H1 (cell line): ENCODE data around the gene ENTPD2. TPM values are rescaled to one million over a fixed set of nuclear protein-coding genes. Genes with fewer than 3 reads are reported as not detected.

Source experiments
- ASH2L ChIP-seq: fragments of 200-600, 300-600 bp; sonication (generic); IDR thresholded peaks from one replicate; pipeline ENCODE4 v1.7.1; 2017; ENCODE audit warnings: low read length
- EP300 ChIP-seq, 2 experiments: IDR thresholded peaks; 1 replicate in 1 of 2; 2 replicates in 1 of 2; pipeline ENCODE4 v1.6.1; 2011 to 2012; ENCODE audit warnings: low read depth in 2 of 2, low read length in 2 of 2, mild to moderate bottlenecking in 2 of 2, borderline replicate concordance in 1 of 2, inconsistent platforms in 1 of 2, moderate library complexity in 1 of 2
- JUN ChIP-seq: IDR thresholded peaks from 2 replicates; pipeline ENCODE4 v1.6.1; 2011; ENCODE audit warnings: low read depth, mild to moderate bottlenecking, improper control_type of control experiment, low read length
- POLR2AphosphoS5 ChIP-seq: IDR thresholded peaks from 2 replicates; pipeline ENCODE4 v1.6.1; 2011; ENCODE audit warnings: low read depth, low read length
- RNF2 ChIP-seq: fragments of 200-900, 300-1000 bp; sonication (generic); IDR thresholded peaks from 2 replicates; pipeline ENCODE4 v1.7.1; 2016; ENCODE audit warnings: borderline replicate concordance, low read depth, mild to moderate bottlenecking, antibody characterized with exemption, low read length; ENCODE audit not compliant: poor library complexity, severe bottlenecking; ENCODE audit errors: missing control alignments
- polyA plus RNA-seq, 7 experiments: library from polyadenylated mRNA; depleted of rRNA in 3 of 7; stranded (reverse) in 5 of 7; unstranded in 2 of 7; fragments of >200 nt in 5 of 7; fragments of 200-250 nt in 2 of 7; gene quantifications; 1 replicate in 5 of 7; 2 replicates in 1 of 7; 4 replicates in 1 of 7; pipeline versions ENCODE4 v1.2.1 to v1.2.3, GENCODE V29; 2011 to 2013; ENCODE audit warnings: missing spikeins in 2 of 7, mixed read lengths in 2 of 7
- small RNA-seq: library from polyadenylated mRNA; stranded (forward); fragments of <200 nt; extraction: miRNeasy Mini kit (QIAGEN cat#:217004); gene quantifications from one replicate; pipeline ENCODE3, GENCODE V24; 2013; ENCODE audit not compliant: insufficient read depth
- total RNA-seq: library from RNA; stranded (reverse); fragmentation: NEBNext Ultra II Directional; extraction: Animal tissue kit (Norgen Biotek cat#: 25700); gene quantifications from 2 replicates; pipeline ENCODE4 v1.2.1, GENCODE V29; 2021

ENTPD2 gene
- total and polyA plus RNA-seq, 2 of the 8 experiments (the other 6 are each of a cell fraction or from before 2014, with no cell fraction given) = 0.65 to 3.8 TPM

DNA sequence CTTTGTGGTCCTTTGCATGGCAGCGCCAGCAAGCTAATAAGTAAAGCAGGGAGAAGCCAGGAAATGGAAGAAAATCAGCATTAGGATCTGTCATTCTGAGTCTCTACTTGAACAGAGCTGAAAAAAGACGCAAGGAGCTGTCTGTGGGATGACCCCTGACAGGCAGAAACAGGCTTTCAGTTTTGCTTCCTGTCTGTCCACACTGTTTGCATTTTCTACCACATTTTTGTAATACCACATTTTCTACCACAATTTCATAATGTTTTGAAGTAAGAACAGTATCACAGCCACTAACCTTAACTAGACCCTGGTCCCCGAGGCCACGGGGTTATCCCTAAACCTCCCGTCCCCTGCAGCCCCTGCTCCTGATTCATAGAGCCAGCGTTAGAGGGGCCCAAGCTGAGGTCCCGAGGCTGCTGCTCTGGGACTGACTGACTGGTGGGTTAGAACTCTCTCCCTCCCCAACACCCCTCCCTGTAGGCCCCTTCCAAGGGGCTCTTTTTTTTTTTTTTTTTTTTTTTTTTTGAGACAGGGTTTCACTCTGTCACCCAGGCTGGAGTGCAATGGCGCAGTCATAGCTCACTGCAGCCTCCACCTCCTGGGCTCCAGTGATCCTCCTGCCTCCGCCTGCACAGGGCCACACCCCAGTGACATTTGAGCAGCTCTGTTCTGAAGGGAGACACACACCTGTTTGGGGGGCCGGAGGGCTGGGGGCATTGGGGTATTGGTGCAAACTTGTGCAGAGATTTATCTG is 53.5 kb downstream of the ENTPD2 start (continued):
- no peak for TF ChIP-seq RNF2
- no peak for TF ChIP-seq ASH2L
- TF ChIP-seq POLR2AphosphoS5 = no peak
- no peak for TF ChIP-seq JUN
- no peak for TF ChIP-seq EP300 (IDR thresholded peaks at IDR 0.05; ENCODE audit: borderline replicate concordance in 1 of 2, low read depth in 2 of 2, low read length in 2 of 2)

Small RNAs within 50 kb of the gene (small RNA-seq; reads per million reads assigned to genes)
- gene RF00153 = not detected

Other genes with a start within 250 kb of the ENTPD2 start
Only the 30 nearest of the 37 such genes appear.
- gene EDF1, start 187.8 kb downstream of the ENTPD2 start, total RNA-seq = 337 and 338 TPM in 2 replicates
- gene EDF1, start 187.8 kb downstream of the ENTPD2 start, polyA plus RNA-seq (2011; rRNA removed) = 297 and 298 TPM in 2 replicates
- 50.2 and 50.5 TPM in 2 replicates for gene TRAF2, start 167.5 kb downstream of the ENTPD2 start, total RNA-seq
- 26.9 and 39.3 TPM in 2 replicates for gene TRAF2, start 167.5 kb downstream of the ENTPD2 start, polyA plus RNA-seq (2011; rRNA removed)
- gene FBXW5, start 109.3 kb downstream of the ENTPD2 start, total RNA-seq = 49.0 and 49.5 TPM in 2 replicates
- 71.0 and 93.6 TPM in 2 replicates for gene FBXW5, start 109.3 kb downstream of the ENTPD2 start, polyA plus RNA-seq (2011; rRNA removed)
- gene C8G, start 108.8 kb downstream of the ENTPD2 start, total RNA-seq = 0.80 TPM in 1 of 2 replicates, not detected in the other
- 0.62 and 1.8 TPM in 2 replicates for gene C8G, start 108.8 kb downstream of the ENTPD2 start, polyA plus RNA-seq (2011; rRNA removed)
- 1.5 and 1.7 TPM in 2 replicates for gene LCN12, start 101.8 kb downstream of the ENTPD2 start, total RNA-seq
- gene LCN12, start 101.8 kb downstream of the ENTPD2 start, polyA plus RNA-seq (2011; rRNA removed) = 1.1 and 2.1 TPM in 2 replicates
- 2.2 and 2.3 TPM in 2 replicates for gene PTGDS, start 76.6 kb downstream of the ENTPD2 start, total RNA-seq
- 1.7 and 2.5 TPM in 2 replicates for gene PTGDS, start 76.6 kb downstream of the ENTPD2 start, polyA plus RNA-seq (2011; rRNA removed)
- gene LCNL1, start 71.1 kb downstream of the ENTPD2 start, total RNA-seq = 0.15 TPM in 1 of 2 replicates, not detected in the other
- gene LCNL1, start 71.1 kb downstream of the ENTPD2 start, polyA plus RNA-seq (2011; rRNA removed) = 0.11 and 0.35 TPM in 2 replicates
- 40.8 and 43.4 TPM in 2 replicates for gene PAXX, start 61.6 kb downstream of the ENTPD2 start, total RNA-seq
- gene PAXX, start 61.6 kb downstream of the ENTPD2 start, polyA plus RNA-seq (2011; rRNA removed) = 45.9 and 56.8 TPM in 2 replicates
- not detected in 2 replicates for gene CLIC3, start 57.5 kb downstream of the ENTPD2 start, total RNA-seq
- gene CLIC3, start 57.5 kb downstream of the ENTPD2 start, polyA plus RNA-seq (2011; rRNA removed) = 0.12 and 0.33 TPM in 2 replicates
- gene ABCA2, start 25.8 kb downstream of the ENTPD2 start, total RNA-seq = 12.5 and 15.2 TPM in 2 replicates
- 14.3 and 21.9 TPM in 2 replicates for gene ABCA2, start 25.8 kb downstream of the ENTPD2 start, polyA plus RNA-seq (2011; rRNA removed)
- gene FUT7, start 22.0 kb downstream of the ENTPD2 start, total RNA-seq = not detected in 2 replicates
- gene FUT7, start 22.0 kb downstream of the ENTPD2 start, polyA plus RNA-seq (2011; rRNA removed) = not detected in 2 replicates
- 41.9 and 44.1 TPM in 2 replicates for gene NPDC1, start 7.9 kb downstream of the ENTPD2 start, total RNA-seq
- 26.2 and 43.6 TPM in 2 replicates for gene NPDC1, start 7.9 kb downstream of the ENTPD2 start, polyA plus RNA-seq (2011; rRNA removed)
- gene SAPCD2, start 16.5 kb upstream of the ENTPD2 start, total RNA-seq = 30.3 and 32.1 TPM in 2 replicates
- 12.7 and 17.3 TPM in 2 replicates for gene SAPCD2, start 16.5 kb upstream of the ENTPD2 start, polyA plus RNA-seq (2011; rRNA removed)
- gene UAP1L1, start 23.5 kb upstream of the ENTPD2 start, total RNA-seq = 5.4 and 5.5 TPM in 2 replicates
- gene UAP1L1, start 23.5 kb upstream of the ENTPD2 start, polyA plus RNA-seq (2011; rRNA removed) = 2.0 and 3.5 TPM in 2 replicates
- 35.1 and 36.3 TPM in 2 replicates for gene MAN1B1, start 32.9 kb upstream of the ENTPD2 start, total RNA-seq
- gene MAN1B1, start 32.9 kb upstream of the ENTPD2 start, polyA plus RNA-seq (2011; rRNA removed) = 33.7 and 36.5 TPM in 2 replicates
- gene DPP7, start 60.7 kb upstream of the ENTPD2 start, total RNA-seq = 21.2 and 21.5 TPM in 2 replicates
- 26.8 and 34.7 TPM in 2 replicates for gene DPP7, start 60.7 kb upstream of the ENTPD2 start, polyA plus RNA-seq (2011; rRNA removed)
- gene GRIN1, start 85.1 kb upstream of the ENTPD2 start, total RNA-seq = 2.1 TPM in 2 replicates
- 0.48 and 1.3 TPM in 2 replicates for gene GRIN1, start 85.1 kb upstream of the ENTPD2 start, polyA plus RNA-seq (2011; rRNA removed)
- gene LRRC26, start 116.0 kb upstream of the ENTPD2 start, total RNA-seq = 0.34 and 0.36 TPM in 2 replicates
- 0.85 and 1.0 TPM in 2 replicates for gene LRRC26, start 116.0 kb upstream of the ENTPD2 start, polyA plus RNA-seq (2011; rRNA removed)
- not detected in 2 replicates for gene TMEM210, start 118.0 kb upstream of the ENTPD2 start, total RNA-seq
- gene TMEM210, start 118.0 kb upstream of the ENTPD2 start, polyA plus RNA-seq (2011; rRNA removed) = not detected in 2 replicates
- 37.7 and 41.9 TPM in 2 replicates for gene ANAPC2, start 134.5 kb upstream of the ENTPD2 start, total RNA-seq
- gene ANAPC2, start 134.5 kb upstream of the ENTPD2 start, polyA plus RNA-seq (2011; rRNA removed) = 30.2 and 44.3 TPM in 2 replicates
- gene SSNA1, start 134.6 kb upstream of the ENTPD2 start, total RNA-seq = 87.3 and 91.3 TPM in 2 replicates
- 157 and 182 TPM in 2 replicates for gene SSNA1, start 134.6 kb upstream of the ENTPD2 start, polyA plus RNA-seq (2011; rRNA removed)
- 23.2 and 27.2 TPM in 2 replicates for gene TPRN, start 146.7 kb upstream of the ENTPD2 start, total RNA-seq
- gene TPRN, start 146.7 kb upstream of the ENTPD2 start, polyA plus RNA-seq (2011; rRNA removed) = 9.7 and 14.9 TPM in 2 replicates
- 44.1 and 44.2 TPM in 2 replicates for gene TMEM203, start 151.6 kb upstream of the ENTPD2 start, total RNA-seq
- 57.1 and 67.1 TPM in 2 replicates for gene TMEM203, start 151.6 kb upstream of the ENTPD2 start, polyA plus RNA-seq (2011; rRNA removed)
- gene NDOR1, start 151.6 kb upstream of the ENTPD2 start, total RNA-seq = 32.3 and 33.2 TPM in 2 replicates
- gene NDOR1, start 151.6 kb upstream of the ENTPD2 start, polyA plus RNA-seq (2011; rRNA removed) = 25.7 and 42.4 TPM in 2 replicates
- 7.7 and 8.9 TPM in 2 replicates for gene RNF208, start 168.2 kb upstream of the ENTPD2 start, total RNA-seq
- gene RNF208, start 168.2 kb upstream of the ENTPD2 start, polyA plus RNA-seq (2011; rRNA removed) = 2.7 and 4.8 TPM in 2 replicates
- gene CYSRT1, start 171.1 kb upstream of the ENTPD2 start, total RNA-seq = 1.0 and 1.6 TPM in 2 replicates
- gene CYSRT1, start 171.1 kb upstream of the ENTPD2 start, polyA plus RNA-seq (2011; rRNA removed) = 6.5 and 7.6 TPM in 2 replicates
- gene RNF224, start 173.4 kb upstream of the ENTPD2 start, total RNA-seq = 0.17 TPM in 1 of 2 replicates, not detected in the other
- 0.24 and 0.25 TPM in 2 replicates for gene RNF224, start 173.4 kb upstream of the ENTPD2 start, polyA plus RNA-seq (2011; rRNA removed)
- gene SLC34A3, start 176.8 kb upstream of the ENTPD2 start, total RNA-seq = not detected in 2 replicates
- 0.06 and 0.08 TPM in 2 replicates for gene SLC34A3, start 176.8 kb upstream of the ENTPD2 start, polyA plus RNA-seq (2011; rRNA removed)
- 307 and 311 TPM in 2 replicates for gene TUBB4B, start 187.2 kb upstream of the ENTPD2 start, total RNA-seq
- 280 and 342 TPM in 2 replicates for gene TUBB4B, start 187.2 kb upstream of the ENTPD2 start, polyA plus RNA-seq (2011; rRNA removed)
- not detected in 2 replicates for gene STPG3, start 197.2 kb upstream of the ENTPD2 start, total RNA-seq
- 0.14 TPM in 1 of 2 replicates, not detected in the other for gene STPG3, start 197.2 kb upstream of the ENTPD2 start, polyA plus RNA-seq (2011; rRNA removed)